CD14-positive monocyte (primary cell): ENCODE results near the gene THRAP3. TPM values are rescaled to one million over a fixed set of nuclear protein-coding genes. Genes with fewer than 3 reads are reported as not detected.

Experiments
- DNase-seq, 3 donors: peaks; one replicate each; pipeline ENCODE4 v3.0.0-alpha.2; 2011 to 2022
- H2AFZ ChIP-seq: 2 replicates; pipeline ENCODE4 v1.6.0; 2012; ENCODE audit warnings: mild to moderate bottlenecking, low read depth, low read length, inconsistent platforms; ENCODE audit not compliant: insufficient read depth, poor library complexity, severe bottlenecking
- H3K27ac ChIP-seq, 2 donors: 1 replicate in 1 of 2; 2 replicates in 1 of 2; pipeline ENCODE4 v1.5.1; 2012 to 2013; ENCODE audit warnings: low read length in 2 of 2, control low read depth in 1 of 2, inconsistent platforms in 1 of 2, low read depth in 1 of 2, mild to moderate bottlenecking in 1 of 2
- H3K27me3 ChIP-seq, 2 donors: one replicate each; pipeline versions ENCODE4 v1.6.0 to v1.6.1; 2011 to 2013; ENCODE audit warnings: low read length in 2 of 2; ENCODE audit not compliant: control insufficient read depth in 2 of 2, insufficient read depth in 2 of 2
- H3K36me3 ChIP-seq, 2 donors: replicated peaks in 1 of 2; 1 replicate in 1 of 2; 2 replicates in 1 of 2; pipeline versions ENCODE4 v1.5.1 to v1.6.1; 2012 to 2013; ENCODE audit warnings: low read length in 2 of 2, control low read depth in 1 of 2, inconsistent platforms in 1 of 2, mild to moderate bottlenecking in 1 of 2; ENCODE audit not compliant: insufficient read depth in 2 of 2, control insufficient read depth in 1 of 2
- H3K4me1 ChIP-seq, 2 donors: 1 replicate in 1 of 2; 2 replicates in 1 of 2; pipeline versions ENCODE4 v1.5.1 to v1.6.1; 2012 to 2013; ENCODE audit warnings: low read length in 2 of 2, control low read depth in 1 of 2, inconsistent platforms in 1 of 2, mild to moderate bottlenecking in 1 of 2, moderate library complexity in 1 of 2; ENCODE audit not compliant: insufficient read depth in 2 of 2, control insufficient read depth in 1 of 2
- H3K4me2 ChIP-seq: replicated peaks from 2 replicates; pipeline ENCODE3; 2012; ENCODE audit warnings: low read length, moderate library complexity, mild to moderate bottlenecking; ENCODE audit not compliant: poor library complexity, severe bottlenecking; ENCODE audit errors: extremely low read depth
- H3K4me3 ChIP-seq, 3 experiments: fragments of 200-600 bp in 1 of 3; sonication (generic) in 1 of 3; replicated peaks in 1 of 3; 1 replicate in 2 of 3; 2 replicates in 1 of 3; pipeline ENCODE4 v1.5.1; 2011 to 2013; ENCODE audit warnings: low read length in 3 of 3, mild to moderate bottlenecking in 3 of 3, control low read depth in 2 of 3, low read depth in 2 of 3, inconsistent platforms in 1 of 3, moderate library complexity in 1 of 3
- H3K79me2 ChIP-seq: 2 replicates; pipeline ENCODE4 v1.6.0; 2012; ENCODE audit warnings: mild to moderate bottlenecking, control low read depth, inconsistent platforms, low read length, moderate library complexity; ENCODE audit not compliant: insufficient read depth
- H3K9ac ChIP-seq: 2 replicates; pipeline ENCODE4 v1.6.0; 2017; ENCODE audit warnings: low read length, mild to moderate bottlenecking; ENCODE audit not compliant: insufficient read depth, poor library complexity, severe bottlenecking
- H3K9me3 ChIP-seq, 2 donors: replicated peaks in 1 of 2; 1 replicate in 1 of 2; 2 replicates in 1 of 2; pipeline versions ENCODE4 v1.5.1 to v1.6.1; 2012 to 2013; ENCODE audit warnings: low read length in 2 of 2, control low read depth in 1 of 2; ENCODE audit not compliant: control insufficient read depth in 1 of 2, insufficient read depth in 1 of 2
- H4K20me1 ChIP-seq: 2 replicates; pipeline ENCODE4 v1.6.0; 2012; ENCODE audit warnings: mild to moderate bottlenecking, low read length, control low read depth, moderate library complexity; ENCODE audit not compliant: insufficient read depth
- H3K27ac Mint-ChIP-seq, 7 donors: one replicate each; pipeline ENCODE4 v1.8.0; 2020; ENCODE audit warnings: mild to moderate bottlenecking in 7 of 7, mixed read lengths in 7 of 7, moderate library complexity in 6 of 7, inconsistent platforms in 2 of 7
- H3K27me3 Mint-ChIP-seq, 3 donors: one replicate each; pipeline ENCODE4 v1.8.0; 2021 to 2022; ENCODE audit warnings: low read depth in 3 of 3, mild to moderate bottlenecking in 3 of 3, mixed read lengths in 3 of 3, moderate library complexity in 3 of 3, inconsistent platforms in 1 of 3
- H3K36me3 Mint-ChIP-seq, 2 donors: one replicate each; pipeline ENCODE4 v1.8.0; 2020; ENCODE audit warnings: mixed read lengths in 2 of 2, inconsistent platforms in 1 of 2, mild to moderate bottlenecking in 1 of 2
- H3K4me1 Mint-ChIP-seq: one replicate; pipeline ENCODE4 v1.8.0; 2020; ENCODE audit warnings: mild to moderate bottlenecking, mixed read lengths
- H3K4me3 Mint-ChIP-seq, 2 donors: one replicate each; pipeline ENCODE4 v1.8.0; 2020; ENCODE audit warnings: mild to moderate bottlenecking in 2 of 2, mixed read lengths in 2 of 2, moderate library complexity in 1 of 2
- H3K9me3 Mint-ChIP-seq, 7 donors: one replicate each; pipeline ENCODE4 v1.8.0; 2020 to 2022; ENCODE audit warnings: mixed read lengths in 7 of 7, mild to moderate bottlenecking in 6 of 7, moderate library complexity in 6 of 7, inconsistent platforms in 2 of 7
- WGBS: methylation state at CpG from one replicate; pipeline ENCODE4 v1.1.5; 2013; ENCODE audit warnings: missing lambda C conversion rate; ENCODE audit not compliant: insufficient coverage; 5-methylcytosine and 5-hydroxymethylcytosine counted together
- intact Hi-C, 2 donors: fragments of 100-400 bp; cut with micrococcal nuclease; formaldehyde crosslinking; loops; one replicate each; pipeline versions ENCODE4 v1.15.0 to v1.15.1; 2023
- polyA plus RNA-seq, 3 donors: library from polyadenylated mRNA; depleted of rRNA in 1 of 3; unstranded in 2 of 3; stranded (reverse) in 1 of 3; fragments of 300-500 nt in 2 of 3; fragments of >200 nt in 1 of 3; fragmentation: Illumina TruSeq in 2 of 3; gene quantifications; 1 replicate in 2 of 3; 2 replicates in 1 of 3; pipeline ENCODE4 v1.2.3, GENCODE V29; 2012 to 2021
- TF ChIP-seq, protein P1 (sequence below): fragments of 200-600 bp; IDR thresholded peaks from one replicate; pipeline ENCODE4 v1.8.0; 2022; ENCODE audit warnings: antibody characterized with exemption, mild to moderate bottlenecking

Gene THRAP3
- polyA plus RNA-seq, 3 donors, result 30.1 to 63.4 (median 35.7) TPM

DNA sequence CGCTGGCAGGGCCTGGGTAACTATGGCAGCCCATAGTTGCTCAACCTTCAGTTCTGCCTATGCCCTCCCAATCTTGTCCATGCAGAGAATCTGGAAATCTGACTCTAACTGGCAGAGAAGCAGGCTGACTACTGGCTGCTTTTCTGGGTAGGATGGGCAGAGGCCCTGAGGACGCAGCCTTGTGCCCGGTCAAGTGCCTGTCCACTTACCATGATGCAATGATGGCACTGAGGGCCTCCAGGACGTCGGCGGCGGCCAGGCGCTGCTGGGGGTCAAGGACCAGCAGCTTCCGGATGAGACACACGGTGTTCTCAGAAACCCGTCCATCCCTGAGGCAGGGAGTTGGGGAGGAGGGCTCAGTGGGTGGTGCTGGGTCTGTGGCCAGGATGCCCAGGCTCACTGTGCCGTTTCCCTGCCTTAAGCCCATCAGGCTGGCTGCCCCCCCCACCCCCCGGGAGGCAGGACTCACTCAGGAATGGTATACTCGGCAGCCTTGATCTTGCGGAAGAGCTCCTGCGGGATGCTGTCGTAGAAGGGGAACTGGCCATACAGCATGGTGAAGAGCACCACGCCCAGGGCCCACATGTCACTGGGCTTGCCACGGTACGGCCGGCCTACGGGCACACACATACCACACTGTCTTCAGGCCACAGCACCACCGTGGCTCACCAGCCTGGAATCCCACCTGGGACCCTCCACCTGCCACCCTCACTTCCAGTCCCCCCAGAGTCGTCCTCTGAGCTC lies 119.6 kb downstream of the THRAP3 start:
- H3K79me2 ChIP-seq, result no peaks in the 10 kb centered on the region
- H3K9me3 Mint-ChIP-seq, result no peaks in the 10 kb centered on the region
- peaks cover 73% of the 10 kb centered on the region for H4K20me1 ChIP-seq
- H3K9me3 ChIP-seq, result no peaks in the 10 kb centered on the region
- H3K27ac ChIP-seq, result peak overlapping the region in 1 of 2 donors; percentile 56
- TF ChIP-seq, protein P1, sequence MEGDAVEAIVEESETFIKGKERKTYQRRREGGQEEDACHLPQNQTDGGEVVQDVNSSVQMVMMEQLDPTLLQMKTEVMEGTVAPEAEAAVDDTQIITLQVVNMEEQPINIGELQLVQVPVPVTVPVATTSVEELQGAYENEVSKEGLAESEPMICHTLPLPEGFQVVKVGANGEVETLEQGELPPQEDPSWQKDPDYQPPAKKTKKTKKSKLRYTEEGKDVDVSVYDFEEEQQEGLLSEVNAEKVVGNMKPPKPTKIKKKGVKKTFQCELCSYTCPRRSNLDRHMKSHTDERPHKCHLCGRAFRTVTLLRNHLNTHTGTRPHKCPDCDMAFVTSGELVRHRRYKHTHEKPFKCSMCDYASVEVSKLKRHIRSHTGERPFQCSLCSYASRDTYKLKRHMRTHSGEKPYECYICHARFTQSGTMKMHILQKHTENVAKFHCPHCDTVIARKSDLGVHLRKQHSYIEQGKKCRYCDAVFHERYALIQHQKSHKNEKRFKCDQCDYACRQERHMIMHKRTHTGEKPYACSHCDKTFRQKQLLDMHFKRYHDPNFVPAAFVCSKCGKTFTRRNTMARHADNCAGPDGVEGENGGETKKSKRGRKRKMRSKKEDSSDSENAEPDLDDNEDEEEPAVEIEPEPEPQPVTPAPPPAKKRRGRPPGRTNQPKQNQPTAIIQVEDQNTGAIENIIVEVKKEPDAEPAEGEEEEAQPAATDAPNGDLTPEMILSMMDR, result no peak
- H3K4me3 Mint-ChIP-seq, result no peak overlapping the region
- peaks cover 7 to 11% of the 10 kb centered on the region in 2 donors for H3K4me1 ChIP-seq
- H3K4me2 ChIP-seq, result no peak overlapping the region
- no peaks in the 10 kb centered on the region for H3K27me3 Mint-ChIP-seq
- intact Hi-C loops, result loop anchor here (1.0 to 2.0 kb wide), 3 partner anchors 16 to 77 kb away; no protein-coding TSS in a partner anchor
- 92% methylated on average over 20 of the region's 24 CpGs for WGBS
- no peak overlapping the region for H2AFZ ChIP-seq
- H3K27me3 ChIP-seq, result no peaks in the 10 kb centered on the region
- peaks cover 72 to 88% of the 10 kb centered on the region in 2 donors for H3K36me3 Mint-ChIP-seq
- DNase-seq, result no peak
- no peak overlapping the region for H3K9ac ChIP-seq
- H3K4me1 Mint-ChIP-seq, result peaks cover 11% of the 10 kb centered on the region
- peaks cover 79 to 91% of the 10 kb centered on the region in 2 donors for H3K36me3 ChIP-seq
- H3K4me3 ChIP-seq, result no peak overlapping the region
- H3K27ac Mint-ChIP-seq, result peak overlapping the region in 3 of 7 donors; percentile 15 to 41 (median 36)

DNA sequence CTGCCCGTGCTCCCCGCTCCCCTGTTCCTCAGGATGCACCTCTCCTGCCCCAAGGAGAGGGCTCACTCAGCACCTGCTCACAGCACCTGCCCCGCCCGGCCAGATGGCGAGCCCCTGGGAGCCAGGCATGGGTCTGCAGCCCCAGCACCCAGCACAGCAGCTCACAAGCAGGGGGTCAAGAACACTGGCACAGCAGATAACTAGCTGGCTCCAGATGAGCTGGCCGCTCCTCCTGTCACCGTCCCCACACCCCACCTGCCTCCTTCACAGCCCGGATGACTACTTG lies 120.1 kb downstream of the THRAP3 start:
- Histone ChIP-seq H3K9me3 (no peaks in the 10 kb centered on the region), H3K4me1 (peaks cover 7 to 11% of the 10 kb centered on the region in 2 donors), H2AFZ (no peak overlapping the region), H3K4me3 (no peak overlapping the region), H3K36me3 (peaks cover 82 to 96% of the 10 kb centered on the region in 2 donors), H3K9ac (no peak overlapping the region), H4K20me1 (peaks cover 73% of the 10 kb centered on the region), H3K27me3 (no peaks in the 10 kb centered on the region), H3K79me2 (no peaks in the 10 kb centered on the region), H3K27ac (no peak overlapping the region), H3K4me2 (no peak overlapping the region)
- no peaks in the 10 kb centered on the region for H3K27me3 Mint-ChIP-seq
- no peak for DNase-seq
- no peak overlapping the region for H3K4me3 Mint-ChIP-seq
- TF ChIP-seq, protein P1, result no peak
- intact Hi-C loops, result loop anchor here in 1 of 2 donors (1.0 kb wide), 1 partner anchor 16 kb away; no protein-coding TSS in a partner anchor
- no peak overlapping the region for H3K27ac Mint-ChIP-seq
- peaks cover 75 to 93% of the 10 kb centered on the region in 2 donors for H3K36me3 Mint-ChIP-seq
- WGBS, result 95% methylated on average over 8 of the region's 8 CpGs
- peaks cover 10% of the 10 kb centered on the region for H3K4me1 Mint-ChIP-seq
- H3K9me3 Mint-ChIP-seq, result no peaks in the 10 kb centered on the region
